ENCODE measurements around the gene RAC3.

GRCh38 chr17:81998691-81999438 lies 32.6 kb upstream of the RAC3 start:
- TF ChIP-seq CTCF (conservative IDR thresholded peaks at IDR 0.05 in 1 of 2, IDR thresholded peaks at IDR 0.05 in 1 of 2; ENCODE audit: extremely low read depth in 1 of 2, insufficient read depth in 1 of 2, low read depth in 1 of 2, low read length in 2 of 2) (no peak), EZH2 (IDR thresholded peaks at IDR 0.05; ENCODE audit: borderline replicate concordance, low read length) (no peak)

All from mammary epithelial cell (primary cell).